Muscle of leg (tissue), 11 donors: ENCODE data around the gene COX19. TPM values are rescaled to one million over a fixed set of nuclear protein-coding genes. Genes with fewer than 3 reads are reported as not detected.

Source experiments
- DNase-seq: peaks from one replicate; pipeline ENCODE4 v3.0.0; 2013
- H3K27ac ChIP-seq: one replicate; pipeline ENCODE4 v1.5.1; 2013; ENCODE audit warnings: mild to moderate bottlenecking, low read length, control low read depth
- H3K27me3 ChIP-seq: one replicate; pipeline ENCODE4 v1.6.1; 2013; ENCODE audit warnings: low read length; ENCODE audit not compliant: control insufficient read depth, insufficient read depth
- H3K36me3 ChIP-seq: one replicate; pipeline ENCODE4 v1.6.1; 2013; ENCODE audit warnings: low read length; ENCODE audit not compliant: control insufficient read depth, insufficient read depth
- H3K4me1 ChIP-seq: one replicate; pipeline ENCODE4 v1.6.1; 2013; ENCODE audit warnings: low read length; ENCODE audit not compliant: control insufficient read depth, insufficient read depth
- H3K4me3 ChIP-seq: one replicate; pipeline ENCODE4 v1.5.1; 2013; ENCODE audit warnings: low read length, control low read depth
- H3K9me3 ChIP-seq: replicated peaks from 2 replicates; pipeline ENCODE4 v1.6.1; 2013; ENCODE audit warnings: low read depth, low read length; ENCODE audit not compliant: control insufficient read depth
- WGBS: methylation state at CpG from one replicate; pipeline ENCODE4 v1.1.5; 2013; ENCODE audit warnings: missing lambda C conversion rate; ENCODE audit not compliant: insufficient coverage; 5-methylcytosine and 5-hydroxymethylcytosine counted together
- polyA plus RNA-seq, 8 donors: library from polyadenylated mRNA; unstranded; fragments of 120-200 nt; gene quantifications; one replicate each; pipeline versions ENCODE4 v1.2.1 to v1.2.3, GENCODE V29; 2013; ENCODE audit warnings: inconsistent platforms in 1 of 8, low replicate concordance in 1 of 8; ENCODE audit not compliant: insufficient read length in 8 of 8, insufficient read depth in 1 of 8
- total RNA-seq: library from RNA; stranded (reverse); fragments of 120-200 nt; gene quantifications from one replicate; pipeline ENCODE4 v1.2.4, GENCODE V29; 2013

Gene COX19
- total and polyA plus RNA-seq, 9 donors: 8.9 to 12.4 (median 10.6) TPM

- Histone ChIP-seq H3K27me3 (peaks cover 2% of the 10 kb centered on the region), H3K36me3 (peaks cover 17% of the 10 kb centered on the region), H3K9me3 (no peaks in the 10 kb centered on the region), H3K4me3 (no peak overlapping the region), H3K27ac (no peak overlapping the region), H3K4me1 (peaks cover 57% of the 10 kb centered on the region)
- 61% methylated on average over 26 of the region's 34 CpGs for WGBS
- DNase-seq: no peak
Observed at GRCh38 chr7:991729-992656, 16.6 kb upstream of the COX19 start.

GRCh38 chr7:990933-991728 lies 15.8 kb upstream of the COX19 start:
- H3K27me3 ChIP-seq: peaks cover 5% of the 10 kb centered on the region
- H3K36me3 ChIP-seq: peaks cover 8% of the 10 kb centered on the region
- peaks cover 61% of the 10 kb centered on the region for H3K4me1 ChIP-seq
- no peak overlapping the region for H3K4me3 ChIP-seq
- H3K9me3 ChIP-seq: no peaks in the 10 kb centered on the region
- WGBS: 52% methylated on average over 14 of the region's 35 CpGs
- H3K27ac ChIP-seq: peak overlapping the region; percentile 29
- no peak for DNase-seq

GRCh38 chr7:990352-990932 lies 15.1 kb upstream of the COX19 start:
- Histone ChIP-seq H3K36me3 (peaks cover 1% of the 10 kb centered on the region), H3K27ac (peak overlapping the region; percentile 29), H3K9me3 (no peaks in the 10 kb centered on the region), H3K4me3 (no peak overlapping the region), H3K27me3 (peaks cover 6% of the 10 kb centered on the region), H3K4me1 (peaks cover 62% of the 10 kb centered on the region)
- 60% methylated on average over 21 of the region's 36 CpGs for WGBS
- no peak for DNase-seq

- 36% methylated on average over 15 of the region's 15 CpGs for WGBS
- Histone ChIP-seq H3K27ac (no peak overlapping the region), H3K36me3 (no peaks in the 10 kb centered on the region), H3K27me3 (peaks cover 9% of the 10 kb centered on the region), H3K9me3 (no peaks in the 10 kb centered on the region), H3K4me1 (peaks cover 59% of the 10 kb centered on the region), H3K4me3 (no peak overlapping the region)
- no peak for DNase-seq
Observed at GRCh38 chr7:988963-989529, 13.7 kb upstream of the COX19 start.

- 7% methylated on average over 24 of the region's 24 CpGs for WGBS
- Histone ChIP-seq H3K9me3 (no peaks in the 10 kb centered on the region), H3K36me3 (no peaks in the 10 kb centered on the region), H3K27ac (no peak overlapping the region), H3K27me3 (peaks cover 9% of the 10 kb centered on the region), H3K4me3 (no peak overlapping the region), H3K4me1 (peaks cover 61% of the 10 kb centered on the region)
- no peak for DNase-seq
Observed at GRCh38 chr7:988426-988911, 13.1 kb upstream of the COX19 start.

- Histone ChIP-seq H3K27me3 (peaks cover 9% of the 10 kb centered on the region), H3K4me3 (no peak overlapping the region), H3K27ac (no peak overlapping the region), H3K36me3 (no peaks in the 10 kb centered on the region), H3K9me3 (no peaks in the 10 kb centered on the region), H3K4me1 (peaks cover 61% of the 10 kb centered on the region)
- WGBS: 40% methylated on average over 5 of the region's 6 CpGs
- DNase-seq: no peak
Observed at GRCh38 chr7:987909-988308, 12.6 kb upstream of the COX19 start.

GRCh38 chr7:986766-987751 lies 11.7 kb upstream of the COX19 start:
- whole genome bisulfite sequencing: 83% methylated on average over 56 of the region's 56 CpGs
- Histone ChIP-seq H3K27ac (no peak overlapping the region), H3K9me3 (no peaks in the 10 kb centered on the region), H3K4me1 (peaks cover 61% of the 10 kb centered on the region), H3K4me3 (no peak overlapping the region), H3K27me3 (peaks cover 9% of the 10 kb centered on the region), H3K36me3 (no peaks in the 10 kb centered on the region)
- no peak for DNase-seq

- no peaks in the 10 kb centered on the region for H3K9me3 ChIP-seq
- H3K27me3 ChIP-seq: peaks cover 9% of the 10 kb centered on the region
- DNase-seq: no peak
- peaks cover 57% of the 10 kb centered on the region for H3K4me1 ChIP-seq
- 60% methylated on average over 41 of the region's 41 CpGs for WGBS
- H3K36me3 ChIP-seq: no peaks in the 10 kb centered on the region
- no peak overlapping the region for H3K4me3 ChIP-seq
- H3K27ac ChIP-seq: no peak overlapping the region
Observed at GRCh38 chr7:985915-986741, 10.8 kb upstream of the COX19 start.
